Measurements from ENCODE around the gene FRMD8.

Gene FRMD8

DNA sequence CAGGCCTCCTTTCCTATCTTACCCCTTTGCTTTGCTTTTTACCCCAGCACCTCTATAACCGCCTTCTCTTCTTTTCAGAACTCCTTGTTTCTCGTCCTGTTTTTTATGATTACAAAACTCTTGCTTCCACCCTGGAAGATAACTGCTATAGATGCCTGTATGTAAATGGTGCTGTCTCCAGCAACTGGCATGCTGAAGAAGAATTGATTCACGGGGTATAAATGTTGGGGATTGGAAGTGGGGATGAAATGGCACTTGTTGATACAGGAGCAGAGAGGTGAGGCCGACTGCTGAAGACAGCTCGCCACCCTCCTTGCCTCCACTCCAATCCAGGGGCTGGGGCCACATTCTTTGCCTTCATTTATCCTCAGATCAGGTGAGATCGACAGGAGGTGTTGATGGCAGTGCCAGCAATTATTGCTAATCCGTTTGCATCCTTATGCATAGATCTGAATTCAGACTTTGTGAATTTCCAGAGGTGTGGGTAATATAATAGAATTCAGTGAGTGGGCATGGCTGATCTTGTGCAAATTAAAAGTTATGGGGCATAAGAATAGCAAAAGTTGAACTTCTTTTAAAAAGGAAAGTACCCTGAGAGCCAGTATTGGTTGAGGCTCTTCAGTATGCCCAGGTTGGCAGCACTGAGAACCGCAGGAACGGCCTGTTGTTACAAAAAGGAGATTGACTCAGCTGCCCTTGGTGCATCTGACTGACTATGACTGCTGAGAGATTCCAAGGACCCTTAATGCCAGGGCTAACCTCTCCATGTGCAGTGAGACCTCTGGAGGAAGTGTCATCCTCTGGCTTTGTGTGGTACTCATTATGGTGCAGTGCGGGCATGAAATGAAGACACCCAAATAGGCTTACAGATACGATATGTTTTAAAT is 41.5 kb downstream of the FRMD8 start:
- H3K4me3 ChIP-seq (ENCODE audit: low read depth, low read length), result peak overlapping the region; percentile 91
- TF ChIP-seq, protein P1, sequence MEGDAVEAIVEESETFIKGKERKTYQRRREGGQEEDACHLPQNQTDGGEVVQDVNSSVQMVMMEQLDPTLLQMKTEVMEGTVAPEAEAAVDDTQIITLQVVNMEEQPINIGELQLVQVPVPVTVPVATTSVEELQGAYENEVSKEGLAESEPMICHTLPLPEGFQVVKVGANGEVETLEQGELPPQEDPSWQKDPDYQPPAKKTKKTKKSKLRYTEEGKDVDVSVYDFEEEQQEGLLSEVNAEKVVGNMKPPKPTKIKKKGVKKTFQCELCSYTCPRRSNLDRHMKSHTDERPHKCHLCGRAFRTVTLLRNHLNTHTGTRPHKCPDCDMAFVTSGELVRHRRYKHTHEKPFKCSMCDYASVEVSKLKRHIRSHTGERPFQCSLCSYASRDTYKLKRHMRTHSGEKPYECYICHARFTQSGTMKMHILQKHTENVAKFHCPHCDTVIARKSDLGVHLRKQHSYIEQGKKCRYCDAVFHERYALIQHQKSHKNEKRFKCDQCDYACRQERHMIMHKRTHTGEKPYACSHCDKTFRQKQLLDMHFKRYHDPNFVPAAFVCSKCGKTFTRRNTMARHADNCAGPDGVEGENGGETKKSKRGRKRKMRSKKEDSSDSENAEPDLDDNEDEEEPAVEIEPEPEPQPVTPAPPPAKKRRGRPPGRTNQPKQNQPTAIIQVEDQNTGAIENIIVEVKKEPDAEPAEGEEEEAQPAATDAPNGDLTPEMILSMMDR (IDR thresholded peaks at IDR 0.05; ENCODE audit: low read depth, low read length), result no peak

DNA sequence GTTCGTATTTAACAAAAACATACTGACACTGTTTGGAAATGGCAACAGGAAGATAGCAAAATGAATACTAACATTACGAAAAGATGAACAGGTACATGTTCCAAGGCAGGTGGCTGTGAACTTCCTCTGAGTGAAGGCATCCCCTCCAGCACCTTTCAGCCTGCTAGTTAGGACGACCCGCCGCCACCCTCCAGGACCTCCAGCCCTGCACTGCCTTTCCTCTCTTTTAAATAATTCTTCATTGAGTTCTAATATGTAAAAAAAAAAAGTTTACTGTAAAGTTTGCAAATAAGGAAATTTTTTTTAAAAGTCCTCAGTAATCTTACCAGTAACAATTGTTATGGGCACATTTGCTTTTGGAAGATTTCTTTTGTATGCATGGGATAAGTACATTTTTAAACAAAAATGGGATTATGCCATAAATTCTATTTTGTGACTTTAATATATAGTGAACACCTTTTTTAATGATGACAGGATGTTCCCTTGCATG is 42.2 kb downstream of the FRMD8 start:
- TF ChIP-seq, protein P1 (IDR thresholded peaks at IDR 0.05; ENCODE audit: low read depth, low read length), result no peak
- H3K4me3 ChIP-seq (ENCODE audit: low read depth, low read length), result peak overlapping the region; percentile 91

DNA sequence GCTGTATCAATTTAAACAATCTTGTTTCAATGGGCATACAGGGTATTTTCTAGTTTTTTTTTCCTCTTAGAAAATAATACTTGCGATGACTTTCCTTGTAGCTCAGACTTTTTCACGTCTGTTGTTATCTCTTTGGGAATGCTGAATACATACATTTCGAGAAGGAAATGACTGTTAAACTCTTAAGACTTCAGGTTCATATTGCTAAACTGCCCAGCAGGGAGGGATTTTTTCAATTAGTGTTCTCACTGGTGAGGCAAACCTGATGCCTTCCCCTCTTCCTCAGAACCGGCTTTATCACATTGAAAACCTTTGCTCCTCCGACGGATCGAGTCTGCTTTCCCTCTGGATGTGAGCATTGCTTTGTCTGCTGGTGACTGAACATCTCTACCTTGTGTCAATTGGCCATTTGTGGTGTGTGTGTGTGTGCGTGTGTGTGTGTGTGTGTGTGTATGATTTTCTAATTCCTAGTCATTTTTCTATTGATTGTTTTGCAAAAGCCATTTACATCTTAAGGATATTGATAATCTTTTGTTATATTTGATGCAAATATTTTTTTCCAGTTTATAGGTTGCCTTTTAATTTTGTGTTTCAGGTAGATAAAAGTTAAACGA is 42.7 kb downstream of the FRMD8 start:
- H3K4me3 ChIP-seq (ENCODE audit: low read depth, low read length), result peak overlapping the region; percentile 91
- TF ChIP-seq, protein P1 (IDR thresholded peaks at IDR 0.05; ENCODE audit: low read depth, low read length), result no peak

DNA sequence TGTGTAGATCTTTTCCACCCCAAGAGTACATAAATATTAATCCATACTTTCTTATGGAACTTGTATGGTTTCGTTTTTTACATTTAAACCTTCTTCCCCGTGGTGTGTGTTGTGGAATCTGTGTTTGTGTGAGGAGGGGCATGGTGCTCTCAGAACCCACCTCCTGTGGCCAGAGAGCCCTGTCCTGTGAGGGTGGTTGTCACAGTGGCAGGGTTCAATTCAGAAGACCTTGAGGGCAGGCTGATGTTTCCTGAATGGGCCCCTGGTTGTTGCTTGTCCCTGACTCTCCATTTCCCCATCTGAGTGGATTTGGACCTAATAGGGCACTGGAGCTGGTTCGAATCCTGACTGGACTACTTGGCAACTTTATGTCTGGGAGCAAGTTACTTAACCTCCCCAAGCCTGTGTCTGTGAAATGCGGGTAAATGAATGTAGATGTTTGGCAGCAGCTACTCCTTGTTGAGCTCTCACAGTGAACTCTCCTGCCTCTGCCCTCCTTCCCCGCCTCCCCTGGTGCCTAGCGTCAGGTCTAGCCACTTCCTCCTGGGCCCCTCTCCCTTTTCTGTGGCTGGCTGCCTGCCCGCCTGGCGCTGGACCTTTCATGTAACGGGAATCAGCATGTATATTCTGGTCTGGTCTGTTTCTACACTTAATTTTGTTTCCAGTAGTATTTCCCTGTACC is 43.4 kb downstream of the FRMD8 start:
- TF ChIP-seq, protein P1 (IDR thresholded peaks at IDR 0.05; ENCODE audit: low read depth, low read length), result no peak
- peak overlapping the region; percentile 44 for H3K4me3 ChIP-seq (ENCODE audit: low read depth, low read length)

DNA sequence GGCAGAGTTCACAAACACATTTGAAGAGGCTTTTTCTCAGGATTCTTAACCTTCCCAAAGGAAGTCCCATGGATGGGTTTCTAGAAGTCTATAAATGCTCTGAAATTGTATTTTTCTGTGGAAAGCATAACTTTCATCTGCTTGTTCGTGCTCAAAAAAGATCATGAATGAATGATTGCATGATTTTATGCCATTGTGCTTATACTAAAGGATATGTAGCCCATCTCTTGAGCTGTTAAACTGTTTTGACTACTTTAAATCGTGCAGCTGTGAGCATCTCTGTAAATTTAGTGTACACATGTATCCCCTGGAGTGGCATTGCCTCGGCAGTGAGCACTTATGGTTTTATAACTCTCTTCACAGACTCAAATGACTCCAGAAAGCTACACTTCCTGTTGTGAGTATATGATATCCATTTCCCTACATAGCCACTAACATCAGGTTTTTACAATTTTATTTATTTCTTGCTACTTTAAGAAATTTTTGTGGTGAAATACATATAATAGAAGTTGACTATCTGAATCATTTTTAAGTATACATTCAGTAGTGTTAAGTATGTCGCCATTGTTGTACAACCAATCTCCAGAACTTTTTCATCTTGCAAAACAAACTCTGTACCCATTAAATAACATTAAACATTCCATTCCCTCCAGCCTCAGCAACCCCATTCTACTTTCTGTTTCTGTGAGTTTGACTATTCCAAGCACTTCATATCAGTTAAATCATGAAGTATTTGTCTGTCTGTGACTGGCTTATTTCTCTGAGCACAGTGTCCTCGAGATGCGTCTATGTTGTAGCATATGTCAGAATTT is 44.2 kb downstream of the FRMD8 start:
- TF ChIP-seq, protein P1 (IDR thresholded peaks at IDR 0.05; ENCODE audit: low read depth, low read length), result no peak
- H3K4me3 ChIP-seq (ENCODE audit: low read depth, low read length), result peak overlapping the region; percentile 44

DNA sequence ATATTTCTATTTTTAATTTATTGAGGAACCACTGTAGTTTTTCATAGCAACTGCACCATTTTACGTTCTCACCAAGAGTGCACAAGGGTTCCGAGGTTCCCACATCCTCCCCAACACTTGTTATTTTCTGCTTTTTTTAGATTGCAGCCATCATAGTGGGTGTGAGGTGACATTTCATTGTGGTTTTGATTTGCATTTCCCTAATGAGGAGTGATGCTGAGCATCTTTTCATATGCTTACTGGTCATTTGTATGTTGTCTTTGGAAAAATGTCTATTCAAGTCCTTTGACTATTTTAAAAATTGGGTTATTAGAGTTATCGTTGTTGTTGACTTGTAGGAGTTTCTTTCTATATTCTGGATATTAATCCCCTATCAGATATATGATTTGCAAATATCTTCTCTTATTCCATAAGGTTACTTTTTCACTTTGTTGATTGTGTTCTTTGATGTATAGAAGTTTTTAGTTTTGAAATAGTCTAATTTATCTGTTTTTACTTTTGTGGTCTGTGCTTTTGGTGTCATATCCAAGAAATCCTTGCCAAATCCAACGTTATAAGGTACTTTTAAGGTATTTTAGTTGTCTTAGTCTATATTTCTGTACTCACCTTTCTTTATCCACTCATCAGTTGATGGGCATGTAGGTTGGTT is 45.1 kb downstream of the FRMD8 start:
- no peak overlapping the region for H3K4me3 ChIP-seq (ENCODE audit: low read depth, low read length)
- TF ChIP-seq, protein P1 (IDR thresholded peaks at IDR 0.05; ENCODE audit: low read depth, low read length), result no peak
